Esophagus muscularis mucosa (tissue), 4 donors: ENCODE measurements around the gene GPS2.

Source experiments
- EP300 ChIP-seq: sonication (generic); formaldehyde crosslinking; IDR thresholded peaks from one replicate; pipeline ENCODE4 v1.6.1; 2017; ENCODE audit warnings: antibody characterized with exemption
- POLR2A ChIP-seq: fragments of 450-650 bp; IDR thresholded peaks from one replicate; pipeline ENCODE4 v1.6.1; 2017; ENCODE audit warnings: antibody characterized with exemption, moderate library complexity, mild to moderate bottlenecking, low read depth
- TF ChIP-seq, protein P1 (sequence below), 3 experiments: fragments of 200-600 bp in 2 of 3; fragments of 450-650 bp in 1 of 3; sonication (generic) in 2 of 3; IDR thresholded peaks; one replicate each; pipeline ENCODE4 v1.5.1; 2017 to 2019; ENCODE audit warnings: antibody characterized with exemption in 3 of 3, mild to moderate bottlenecking in 2 of 3, moderate library complexity in 1 of 3

DNA sequence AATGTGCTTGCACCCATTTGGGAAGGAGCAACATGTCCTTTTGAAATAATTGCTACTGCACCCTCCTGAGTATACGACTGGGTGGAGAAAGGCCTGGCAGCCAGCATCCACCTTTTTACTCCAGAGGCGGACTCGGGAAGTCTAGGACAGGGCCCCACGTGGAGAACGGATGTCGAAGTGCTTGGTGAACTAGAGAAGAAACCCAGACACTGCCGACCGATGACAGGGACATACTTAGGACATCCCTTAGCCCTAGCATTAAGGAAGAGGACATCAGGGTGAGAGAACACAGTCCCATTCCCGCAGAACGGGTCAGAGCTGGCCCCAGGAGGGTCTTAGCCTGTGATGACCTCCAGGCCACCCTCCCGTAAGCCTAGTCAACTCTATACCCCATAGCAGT lies 24.5 kb downstream of the GPS2 start:
- TF ChIP-seq, protein P1, sequence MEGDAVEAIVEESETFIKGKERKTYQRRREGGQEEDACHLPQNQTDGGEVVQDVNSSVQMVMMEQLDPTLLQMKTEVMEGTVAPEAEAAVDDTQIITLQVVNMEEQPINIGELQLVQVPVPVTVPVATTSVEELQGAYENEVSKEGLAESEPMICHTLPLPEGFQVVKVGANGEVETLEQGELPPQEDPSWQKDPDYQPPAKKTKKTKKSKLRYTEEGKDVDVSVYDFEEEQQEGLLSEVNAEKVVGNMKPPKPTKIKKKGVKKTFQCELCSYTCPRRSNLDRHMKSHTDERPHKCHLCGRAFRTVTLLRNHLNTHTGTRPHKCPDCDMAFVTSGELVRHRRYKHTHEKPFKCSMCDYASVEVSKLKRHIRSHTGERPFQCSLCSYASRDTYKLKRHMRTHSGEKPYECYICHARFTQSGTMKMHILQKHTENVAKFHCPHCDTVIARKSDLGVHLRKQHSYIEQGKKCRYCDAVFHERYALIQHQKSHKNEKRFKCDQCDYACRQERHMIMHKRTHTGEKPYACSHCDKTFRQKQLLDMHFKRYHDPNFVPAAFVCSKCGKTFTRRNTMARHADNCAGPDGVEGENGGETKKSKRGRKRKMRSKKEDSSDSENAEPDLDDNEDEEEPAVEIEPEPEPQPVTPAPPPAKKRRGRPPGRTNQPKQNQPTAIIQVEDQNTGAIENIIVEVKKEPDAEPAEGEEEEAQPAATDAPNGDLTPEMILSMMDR (IDR thresholded peaks at IDR 0.05) = no peak
- TF ChIP-seq POLR2A = no peak
- TF ChIP-seq EP300 = no peak
